HepG2 (cell line): ENCODE results near the gene SEMA3F. TPM values are rescaled to one million over a fixed set of nuclear protein-coding genes. Genes with fewer than 3 reads are reported as not detected.

ENCODE experiments used
- ATF7 ChIP-seq, 2 experiments: fragments of 450-650 bp in 1 of 2; sonication (generic) in 1 of 2; formaldehyde crosslinking in 1 of 2; IDR thresholded peaks; 2 replicates each; pipeline versions ENCODE4 v1.4.0 to v1.6.1; 2016 to 2020; ENCODE audit warnings: antibody characterized with exemption in 1 of 2, mild to moderate bottlenecking in 1 of 2, missing genetic modification reagents in 1 of 2
- EED ChIP-seq: sonication (generic); formaldehyde crosslinking; IDR thresholded peaks from 2 replicates; pipeline ENCODE4 v1.5.0; 2020; ENCODE audit warnings: mild to moderate bottlenecking, missing genetic modification reagents
- FOXK1 ChIP-seq: sonication (generic); formaldehyde crosslinking; IDR thresholded peaks from 2 replicates; pipeline ENCODE4 v1.4.0; 2020; ENCODE audit warnings: low read depth, missing genetic modification reagents, borderline replicate concordance
- FOXP4 ChIP-seq: sonication (generic); formaldehyde crosslinking; IDR thresholded peaks from 2 replicates; pipeline ENCODE4 v1.4.0; 2020; ENCODE audit warnings: missing genetic modification reagents
- GATAD2A ChIP-seq: IDR thresholded peaks from 2 replicates; pipeline ENCODE4 v1.6.1; 2016
- HMGXB4 ChIP-seq, 2 experiments: sonication (generic) in 1 of 2; formaldehyde crosslinking in 1 of 2; IDR thresholded peaks; 2 replicates each; pipeline versions ENCODE4 v1.4.0 to v1.6.1; 2018 to 2020; ENCODE audit warnings: missing genetic modification reagents in 2 of 2, borderline replicate concordance in 1 of 2, low read depth in 1 of 2, mild to moderate bottlenecking in 1 of 2, missing biosample characterization in 1 of 2
- ISX ChIP-seq: sonication (generic); formaldehyde crosslinking; conservative IDR thresholded peaks from 2 replicates; pipeline ENCODE4 v1.5.0; 2020; ENCODE audit warnings: missing genetic modification reagents
- JDP2 ChIP-seq: sonication (generic); formaldehyde crosslinking; IDR thresholded peaks from 2 replicates; pipeline ENCODE4 v1.8.1; 2022; ENCODE audit warnings: missing genetic modification reagents, borderline replicate concordance
- KDM5A ChIP-seq: fragments of 200-600 bp; sonication (generic); IDR thresholded peaks from 2 replicates; pipeline ENCODE4 v1.7.0; 2018; ENCODE audit warnings: antibody characterized with exemption, mild to moderate bottlenecking, low read length, borderline replicate concordance
- MBNL3 ChIP-seq: fragments of 250-450 bp; sonication (Bioruptor Pico); conservative IDR thresholded peaks from 2 replicates; pipeline ENCODE4 v1.8.0; 2022; ENCODE audit warnings: mild to moderate bottlenecking, inconsistent platforms
- NFYB ChIP-seq: sonication (generic); formaldehyde crosslinking; IDR thresholded peaks from 2 replicates; pipeline ENCODE4 v1.4.0; 2020; ENCODE audit warnings: missing genetic modification reagents
- RORA ChIP-seq: sonication (generic); formaldehyde crosslinking; IDR thresholded peaks from 2 replicates; pipeline ENCODE4 v1.5.0; 2020; ENCODE audit warnings: mild to moderate bottlenecking, missing genetic modification reagents, moderate library complexity
- SCMH1 ChIP-seq: sonication (generic); formaldehyde crosslinking; IDR thresholded peaks from 2 replicates; pipeline ENCODE4 v1.9.0; 2021; ENCODE audit warnings: missing genetic modification reagents, mild to moderate bottlenecking, borderline replicate concordance
- SP1 ChIP-seq, 2 experiments: fragments of 450-650 bp in 1 of 2; sonication (generic) in 1 of 2; formaldehyde crosslinking in 1 of 2; IDR thresholded peaks; 2 replicates each; pipeline versions ENCODE4 v1.4.0 to v1.6.1; 2016 to 2020; ENCODE audit warnings: missing genetic modification reagents in 1 of 2
- TBP ChIP-seq: sonication (generic); formaldehyde crosslinking; IDR thresholded peaks from 2 replicates; pipeline ENCODE4 v1.5.0; 2020; ENCODE audit warnings: missing genetic modification reagents
- ZMYM2 ChIP-seq: sonication (generic); formaldehyde crosslinking; IDR thresholded peaks from 2 replicates; pipeline ENCODE4 v1.8.0; 2022; ENCODE audit warnings: mild to moderate bottlenecking, missing genetic modification reagents
- ZNF547 ChIP-seq: sonication (generic); formaldehyde crosslinking; IDR thresholded peaks from 2 replicates; pipeline ENCODE4 v1.5.1; 2020; ENCODE audit warnings: mild to moderate bottlenecking, missing genetic modification reagents
- ZNF598 ChIP-seq: sonication (generic); formaldehyde crosslinking; IDR thresholded peaks from 2 replicates; pipeline ENCODE4 v1.5.1; 2020; ENCODE audit warnings: mild to moderate bottlenecking, missing genetic modification reagents, borderline replicate concordance
- ZNF672 ChIP-seq: sonication (generic); formaldehyde crosslinking; IDR thresholded peaks from 2 replicates; pipeline ENCODE4 v1.8.1; 2022; ENCODE audit warnings: missing genetic modification reagents
- ZNF773 ChIP-seq: sonication (generic); formaldehyde crosslinking; IDR thresholded peaks from 2 replicates; pipeline ENCODE4 v1.4.0; 2020; ENCODE audit warnings: missing genetic modification reagents, borderline replicate concordance
- ZNF839 ChIP-seq: sonication (generic); formaldehyde crosslinking; IDR thresholded peaks from 2 replicates; pipeline ENCODE4 v1.4.0; 2020; ENCODE audit warnings: missing genetic modification reagents, mild to moderate bottlenecking, borderline replicate concordance
- polyA plus RNA-seq, 8 experiments: library from polyadenylated mRNA; depleted of rRNA in 3 of 8; stranded (reverse) in 7 of 8; unstranded in 1 of 8; fragments of >200 nt; fragmentation: Illumina TruSeq in 4 of 8; extraction: Trizol in 4 of 8; gene quantifications; 2 replicates each; pipeline versions ENCODE4 v1.2.1 to v1.2.3, GENCODE V29; 2011 to 2016; ENCODE audit warnings: low read depth in 4 of 8, missing spikeins in 1 of 8, mixed read lengths in 1 of 8; ENCODE audit not compliant: insufficient read depth in 1 of 8
- total RNA-seq, 5 experiments: library from RNA; depleted of rRNA; stranded (reverse); fragments of >200 nt; fragmentation: Illumina TruSeq; extraction: Trizol; gene quantifications; 2 replicates each; pipeline ENCODE4 v1.2.3, GENCODE V29; 2016; ENCODE audit warnings: low read depth in 1 of 5
- TF ChIP-seq, protein P1 (sequence below): sonication (generic); formaldehyde crosslinking; conservative IDR thresholded peaks from 2 replicates; pipeline ENCODE4 v1.4.0; 2020; ENCODE audit warnings: missing genetic modification reagents
- TF ChIP-seq, protein P2 (sequence below): sonication (generic); formaldehyde crosslinking; IDR thresholded peaks from 2 replicates; pipeline ENCODE4 v1.8.0; 2022; ENCODE audit warnings: low read depth, missing genetic modification reagents

Gene SEMA3F
- total and polyA plus RNA-seq, 2 of the 13 experiments (the other 11 are each of a cell fraction or from before 2014, with no cell fraction given), result 7.6 to 17.2 TPM

DNA sequence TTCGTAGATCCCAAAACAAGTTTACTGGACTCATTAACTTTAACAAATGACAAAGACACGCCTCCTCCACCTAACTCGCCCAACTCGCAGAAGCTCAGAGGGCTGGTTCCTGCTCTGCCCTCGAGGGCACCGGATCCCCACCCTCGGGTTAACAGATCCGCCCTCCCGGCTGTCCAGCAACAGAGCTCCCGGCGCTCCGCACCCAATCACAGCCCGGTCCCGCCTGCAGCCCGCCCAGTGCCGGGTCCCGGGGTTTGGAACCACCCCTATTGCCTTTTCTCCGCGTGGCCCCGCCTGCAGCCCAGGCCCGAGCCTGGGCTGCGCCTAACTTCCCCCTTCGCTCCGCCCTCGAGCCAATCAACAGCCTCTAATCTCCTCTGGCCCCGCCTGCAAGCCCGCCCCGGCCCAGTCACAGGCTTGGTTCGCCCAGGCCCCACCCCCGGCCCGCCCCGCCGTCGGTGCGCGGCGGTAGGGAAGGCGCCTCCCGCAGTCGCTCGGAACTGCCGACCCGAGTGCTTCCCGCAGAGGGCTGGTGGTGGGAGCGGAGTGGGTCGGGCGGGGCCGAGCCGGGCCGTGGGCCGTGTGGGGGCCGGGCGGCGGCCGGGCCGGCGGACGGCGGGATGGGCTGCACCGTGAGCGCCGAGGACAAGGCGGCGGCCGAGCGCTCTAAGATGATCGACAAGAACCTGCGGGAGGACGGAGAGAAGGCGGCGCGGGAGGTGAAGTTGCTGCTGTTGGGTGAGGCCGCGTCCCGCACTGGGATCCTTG lies 80.8 kb downstream of the SEMA3F start, which contains the start of gene GNAI2 (continued):
- TF ChIP-seq, protein P1, sequence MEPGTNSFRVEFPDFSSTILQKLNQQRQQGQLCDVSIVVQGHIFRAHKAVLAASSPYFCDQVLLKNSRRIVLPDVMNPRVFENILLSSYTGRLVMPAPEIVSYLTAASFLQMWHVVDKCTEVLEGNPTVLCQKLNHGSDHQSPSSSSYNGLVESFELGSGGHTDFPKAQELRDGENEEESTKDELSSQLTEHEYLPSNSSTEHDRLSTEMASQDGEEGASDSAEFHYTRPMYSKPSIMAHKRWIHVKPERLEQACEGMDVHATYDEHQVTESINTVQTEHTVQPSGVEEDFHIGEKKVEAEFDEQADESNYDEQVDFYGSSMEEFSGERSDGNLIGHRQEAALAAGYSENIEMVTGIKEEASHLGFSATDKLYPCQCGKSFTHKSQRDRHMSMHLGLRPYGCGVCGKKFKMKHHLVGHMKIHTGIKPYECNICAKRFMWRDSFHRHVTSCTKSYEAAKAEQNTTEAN (CRISPR knock-in tag), result no peak
- no peak for TF ChIP-seq ISX (CRISPR knock-in tag)
- TF ChIP-seq ZNF547 (CRISPR knock-in tag), result peak; percentile 52; the same call in 1 of the 2 replicates
- no peak for TF ChIP-seq ZNF773 (CRISPR knock-in tag)
- no peak for TF ChIP-seq SP1 (IDR thresholded peaks at IDR 0.05)
- peak; percentile 73 for TF ChIP-seq SP1 (CRISPR knock-in tag; IDR thresholded peaks at IDR 0.05)
- no peak for TF ChIP-seq FOXK1 (CRISPR knock-in tag)
- TF ChIP-seq HMGXB4 (CRISPR knock-in tag; IDR thresholded peaks at IDR 0.05; ENCODE audit: borderline replicate concordance in 1 of 2, low read depth in 1 of 2), result no peak
- no peak for TF ChIP-seq ZMYM2 (CRISPR knock-in tag)
- no peak for TF ChIP-seq ZNF598
- TF ChIP-seq, protein P2, sequence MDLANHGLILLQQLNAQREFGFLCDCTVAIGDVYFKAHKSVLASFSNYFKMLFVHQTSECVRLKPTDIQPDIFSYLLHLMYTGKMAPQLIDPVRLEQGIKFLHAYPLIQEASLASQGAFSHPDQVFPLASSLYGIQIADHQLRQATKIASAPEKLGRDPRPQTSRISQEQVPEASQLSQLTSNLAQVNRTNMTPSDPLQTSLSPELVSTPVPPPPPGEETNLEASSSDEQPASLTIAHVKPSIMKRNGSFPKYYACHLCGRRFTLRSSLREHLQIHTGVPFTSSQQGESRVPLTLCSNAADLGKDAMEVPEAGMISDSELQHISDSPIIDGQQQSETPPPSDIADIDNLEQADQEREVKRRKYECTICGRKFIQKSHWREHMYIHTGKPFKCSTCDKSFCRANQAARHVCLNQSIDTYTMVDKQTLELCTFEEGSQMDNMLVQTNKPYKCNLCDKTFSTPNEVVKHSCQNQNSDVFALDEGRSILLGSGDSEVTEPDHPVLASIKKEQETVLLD (CRISPR knock-in tag), result no peak
- no peak for TF ChIP-seq ZNF672
- TF ChIP-seq MBNL3 (CRISPR knock-in tag), result no peak
- no peak for TF ChIP-seq FOXP4 (CRISPR knock-in tag)
- TF ChIP-seq NFYB, result peak; percentile 84
- TF ChIP-seq KDM5A, result no peak
- no peak for TF ChIP-seq SCMH1 (CRISPR knock-in tag)
- no peak for TF ChIP-seq TBP (CRISPR knock-in tag)
- no peak for TF ChIP-seq RORA (CRISPR knock-in tag)
- no peak for TF ChIP-seq ZNF839 (CRISPR knock-in tag)
- no peak for TF ChIP-seq ATF7 (IDR thresholded peaks at IDR 0.05)
- no peak for TF ChIP-seq ATF7 (CRISPR knock-in tag; IDR thresholded peaks at IDR 0.05)
- TF ChIP-seq JDP2, result no peak
- TF ChIP-seq EED (CRISPR knock-in tag), result no peak
- no peak for TF ChIP-seq GATAD2A
